H1 (cell line): ENCODE data around the gene ROR1. TPM values are rescaled to one million over a fixed set of nuclear protein-coding genes. Genes with fewer than 3 reads are reported as not detected.

Source experiments
- CTCF ChIA-PET: fragments of 300-600 bp; sonication (Branson Sonifier 250); formaldehyde crosslinking; loops from one replicate; lab custom pipeline; 2021; ENCODE audit not compliant: partially characterized antibody; lab: Charles Lee
- POLR2A ChIA-PET: fragments of 300-600 bp; sonication (Branson Sonifier 250); formaldehyde crosslinking; loops from one replicate; lab custom pipeline; 2021; ENCODE audit warnings: inconsistent platforms; ENCODE audit not compliant: partially characterized antibody; lab: Charles Lee
- DNase-seq, 2 experiments: peaks; one replicate each; pipeline versions ENCODE4 v3.0.0 to v3.0.0-alpha.2; 2010 to 2022; ENCODE audit warnings: low spot score in 2 of 2, low read depth in 1 of 2, mixed read lengths in 1 of 2
- FAIRE-seq: peaks from 2 replicates; lab custom pipeline; 2011; peaks lifted over from hg19 to GRCh38; lab: Jason Lieb, UNC
- H2AFZ ChIP-seq: 2 replicates; pipeline ENCODE4 v1.8.1; 2012; ENCODE audit warnings: low read length, inconsistent platforms
- H2AK5ac ChIP-seq: 2 replicates; pipeline ENCODE4 v1.6.1; 2013; ENCODE audit warnings: low read depth, low read length
- H2BK120ac ChIP-seq: replicated peaks from 2 replicates; pipeline ENCODE3; 2013; ENCODE audit warnings: low read depth, low read length, inconsistent platforms
- H2BK12ac ChIP-seq: 2 replicates; pipeline ENCODE4 v1.6.1; 2013; ENCODE audit warnings: low read depth, low read length
- H2BK15ac ChIP-seq: 2 replicates; pipeline ENCODE4 v1.6.1; 2013; ENCODE audit warnings: low read length
- H2BK20ac ChIP-seq: 2 replicates; pipeline ENCODE4 v1.6.1; 2013; ENCODE audit warnings: low read length
- H2BK5ac ChIP-seq: 2 replicates; pipeline ENCODE4 v1.6.1; 2013; ENCODE audit warnings: low read depth, low read length
- H3K14ac ChIP-seq: 2 replicates; pipeline ENCODE4 v1.6.1; 2013; ENCODE audit warnings: inconsistent platforms; ENCODE audit not compliant: insufficient read length
- H3K18ac ChIP-seq: 2 replicates; pipeline ENCODE4 v1.6.1; 2013; ENCODE audit warnings: low read length; ENCODE audit errors: extremely low read depth
- H3K23ac ChIP-seq: 2 replicates; pipeline ENCODE4 v1.6.1; 2013; ENCODE audit warnings: inconsistent platforms; ENCODE audit not compliant: insufficient read length
- H3K23me2 ChIP-seq: 2 replicates; pipeline ENCODE4 v1.6.1; 2013; ENCODE audit warnings: low read depth, low read length
- H3K27ac ChIP-seq: 2 replicates; pipeline ENCODE4 v1.6.1; 2011; ENCODE audit warnings: low read depth, low read length, inconsistent platforms
- H3K27me3 ChIP-seq, 4 experiments: replicated peaks in 1 of 4; 1 replicate in 1 of 4; 2 replicates in 3 of 4; pipeline versions ENCODE4 v1.6.1 to v1.8.1; 2011 to 2013; ENCODE audit warnings: low read length in 3 of 4, mild to moderate bottlenecking in 3 of 4, inconsistent platforms in 2 of 4, mixed read lengths in 2 of 4, moderate library complexity in 1 of 4; ENCODE audit not compliant: control insufficient read depth in 3 of 4, insufficient read depth in 3 of 4; ENCODE audit errors: extremely low read depth in 1 of 4
- H3K36me3 ChIP-seq, 4 experiments: 2 replicates each; pipeline versions ENCODE4 v1.6.1 to v1.8.1; 2011 to 2013; ENCODE audit warnings: mild to moderate bottlenecking in 4 of 4, low read length in 3 of 4, moderate library complexity in 2 of 4, control low read depth in 1 of 4, inconsistent platforms in 1 of 4; ENCODE audit not compliant: insufficient read depth in 4 of 4, control insufficient read depth in 2 of 4
- H3K4ac ChIP-seq: replicated peaks from 2 replicates; pipeline ENCODE3; 2013; ENCODE audit warnings: low read length, low read depth, mixed read lengths, inconsistent platforms; ENCODE audit not compliant: insufficient read length
- H3K4me1 ChIP-seq, 4 experiments: replicated peaks in 1 of 4; 1 replicate in 1 of 4; 2 replicates in 3 of 4; pipeline versions ENCODE4 v1.6.1 to v1.8.1; 2011 to 2013; ENCODE audit warnings: low read length in 3 of 4, inconsistent platforms in 2 of 4, mixed read lengths in 1 of 4; ENCODE audit not compliant: insufficient read depth in 4 of 4, control insufficient read depth in 3 of 4
- H3K4me2 ChIP-seq, 2 experiments: 2 replicates each; pipeline versions ENCODE4 v1.6.1 to v1.8.1; 2011 to 2013; ENCODE audit warnings: low read depth in 2 of 2, low read length in 2 of 2, control low read depth in 1 of 2, inconsistent platforms in 1 of 2, mild to moderate bottlenecking in 1 of 2; ENCODE audit not compliant: insufficient read depth in 1 of 2
- H3K4me3 ChIP-seq, 4 experiments: fragments of 200-600, 300-600 bp in 1 of 4; sonication (generic), shearing (Covaris generic), sonication (Bioruptor Twin) in 1 of 4; 2 replicates each; pipeline versions ENCODE4 v1.5.1 to v1.8.1; 2011 to 2016; ENCODE audit warnings: low read length in 4 of 4, low read depth in 3 of 4, control low read depth in 2 of 4, inconsistent platforms in 2 of 4, mild to moderate bottlenecking in 2 of 4, mixed read lengths in 1 of 4, moderate library complexity in 1 of 4; ENCODE audit not compliant: insufficient read depth in 2 of 4; ENCODE audit errors: extremely low read depth in 1 of 4
- H3K56ac ChIP-seq: replicated peaks from 2 replicates; pipeline ENCODE3; 2013; ENCODE audit warnings: low read depth, mild to moderate bottlenecking, mixed read lengths, low read length, inconsistent platforms; ENCODE audit not compliant: insufficient read length
- H3K79me1 ChIP-seq: 2 replicates; pipeline ENCODE4 v1.6.1; 2013; ENCODE audit warnings: low read depth, low read length, control low read depth
- H3K79me2 ChIP-seq, 2 experiments: 2 replicates each; pipeline versions ENCODE4 v1.6.1 to v1.8.1; 2012 to 2013; ENCODE audit warnings: low read length in 2 of 2, mild to moderate bottlenecking in 2 of 2, inconsistent platforms in 1 of 2; ENCODE audit not compliant: insufficient read depth in 2 of 2, control insufficient read depth in 1 of 2
- H3K9ac ChIP-seq, 4 experiments: replicated peaks in 1 of 4; 1 replicate in 1 of 4; 2 replicates in 3 of 4; pipeline versions ENCODE4 v1.6.1 to v1.8.1; 2011 to 2013; ENCODE audit warnings: low read depth in 3 of 4, low read length in 3 of 4, control low read depth in 2 of 4, mild to moderate bottlenecking in 2 of 4, moderate library complexity in 2 of 4, inconsistent platforms in 1 of 4; ENCODE audit errors: extremely low read depth in 1 of 4
- H3K9me3 ChIP-seq, 2 experiments: 2 replicates each; pipeline versions ENCODE4 v1.6.1 to v1.8.1; 2012 to 2013; ENCODE audit warnings: mild to moderate bottlenecking in 2 of 2, moderate library complexity in 2 of 2, control low read depth in 1 of 2, inconsistent platforms in 1 of 2, low read depth in 1 of 2, low read length in 1 of 2, mixed read lengths in 1 of 2; ENCODE audit not compliant: insufficient read depth in 2 of 2
- H4K20me1 ChIP-seq, 2 experiments: replicated peaks in 1 of 2; 2 replicates each; pipeline versions ENCODE3 to v1.8.1; 2011 to 2013; ENCODE audit warnings: inconsistent platforms in 2 of 2, low read length in 2 of 2, mild to moderate bottlenecking in 1 of 2; ENCODE audit not compliant: insufficient read depth in 2 of 2, control insufficient read depth in 1 of 2
- H4K5ac ChIP-seq: 2 replicates; pipeline ENCODE4 v1.6.1; 2013; ENCODE audit warnings: low read length, low read depth, mixed read lengths, inconsistent platforms; ENCODE audit not compliant: insufficient read length
- H4K8ac ChIP-seq: 2 replicates; pipeline ENCODE4 v1.8.0; 2013; ENCODE audit warnings: mild to moderate bottlenecking, moderate library complexity, low read length, inconsistent platforms; ENCODE audit not compliant: insufficient read depth; ENCODE audit errors: extremely low read depth
- H4K91ac ChIP-seq: replicated peaks from 2 replicates; pipeline ENCODE3; 2013; ENCODE audit warnings: low read length, mixed read lengths, inconsistent platforms; ENCODE audit not compliant: insufficient read length
- CEBPB ChIP-seq: IDR thresholded peaks from 2 replicates; pipeline ENCODE4 v1.6.1; 2012; ENCODE audit warnings: low read depth, low read length
- CTBP2 ChIP-seq: IDR thresholded peaks from 2 replicates; pipeline ENCODE4 v1.7.0; 2011; ENCODE audit warnings: borderline replicate concordance, mild to moderate bottlenecking, moderate library complexity, mixed read lengths, low read length; ENCODE audit not compliant: insufficient read depth, insufficient read length
- EGR1 ChIP-seq: IDR thresholded peaks from 2 replicates; pipeline ENCODE4 v1.6.1; 2011; ENCODE audit warnings: low read depth, low read length, borderline replicate concordance
- FOSL1 ChIP-seq: IDR thresholded peaks from 2 replicates; pipeline ENCODE4 v1.6.1; 2011; ENCODE audit warnings: mild to moderate bottlenecking, low read depth, low read length, moderate library complexity; ENCODE audit not compliant: insufficient read depth
- HDAC2 ChIP-seq, 2 experiments: fragments of 300-600 bp in 1 of 2; sonication (generic) in 1 of 2; IDR thresholded peaks; 2 replicates each; pipeline ENCODE4 v1.6.1; 2011 to 2012; ENCODE audit warnings: low read depth in 2 of 2, low read length in 2 of 2, mild to moderate bottlenecking in 2 of 2, moderate library complexity in 2 of 2, borderline replicate concordance in 1 of 2, inconsistent platforms in 1 of 2
- JUN ChIP-seq: IDR thresholded peaks from 2 replicates; pipeline ENCODE4 v1.6.1; 2011; ENCODE audit warnings: low read depth, mild to moderate bottlenecking, improper control_type of control experiment, low read length
- NANOG ChIP-seq: IDR thresholded peaks from 2 replicates; pipeline ENCODE4 v1.6.1; 2011; ENCODE audit warnings: low read length, low read depth, mild to moderate bottlenecking, inconsistent platforms; ENCODE audit not compliant: insufficient read depth, poor library complexity, severe bottlenecking
- POLR2AphosphoS5 ChIP-seq: IDR thresholded peaks from 2 replicates; pipeline ENCODE4 v1.6.1; 2011; ENCODE audit warnings: low read depth, low read length
- POU5F1 ChIP-seq: IDR thresholded peaks from 2 replicates; pipeline ENCODE4 v1.6.1; 2011; ENCODE audit warnings: low read depth, mild to moderate bottlenecking, low read length, moderate library complexity
- SAP30 ChIP-seq: fragments of 300-600 bp; sonication (generic); IDR thresholded peaks from 2 replicates; pipeline ENCODE4 v1.7.1; 2012; ENCODE audit warnings: low read length, moderate library complexity, mild to moderate bottlenecking, inconsistent platforms; ENCODE audit not compliant: insufficient read depth, insufficient replicate concordance
- SIN3A ChIP-seq, 2 experiments: IDR thresholded peaks in 1 of 2; conservative IDR thresholded peaks in 1 of 2; 2 replicates each; pipeline ENCODE4 v1.6.1; 2011 to 2012; ENCODE audit warnings: low read length in 2 of 2, improper control_type of control experiment in 1 of 2, low read depth in 1 of 2, mild to moderate bottlenecking in 1 of 2
- SP4 ChIP-seq: IDR thresholded peaks from 2 replicates; pipeline ENCODE4 v1.6.1; 2012; ENCODE audit warnings: low read length, inconsistent platforms
- TAF7 ChIP-seq: optimal IDR thresholded peaks from 2 replicates; pipeline ENCODE3; 2011; ENCODE audit warnings: low read depth, mild to moderate bottlenecking, inconsistent platforms, low read length, moderate library complexity, borderline replicate concordance
- TEAD4 ChIP-seq: IDR thresholded peaks from 2 replicates; pipeline ENCODE4 v1.6.1; 2012; ENCODE audit warnings: low read depth, low read length, inconsistent platforms, mixed read lengths
- WGBS, 2 experiments: shearing (Covaris generic) in 1 of 2; methylation state at CpG; one replicate each; pipeline versions ENCODE4 v1.1.6 to v1.1.7; 2013 to 2015; ENCODE audit warnings: low lambda C conversion rate in 2 of 2, mixed read lengths in 2 of 2, inconsistent platforms in 1 of 2, low coverage in 1 of 2, missing lambda C conversion rate in 1 of 2; ENCODE audit not compliant: insufficient replicate concordance in 2 of 2, insufficient coverage in 1 of 2, insufficient read length in 1 of 2; ENCODE audit errors: extremely low coverage in 1 of 2, missing lambda C conversion rate in 1 of 2; 5-methylcytosine and 5-hydroxymethylcytosine counted together
- polyA plus RNA-seq, 7 experiments: library from polyadenylated mRNA; depleted of rRNA in 3 of 7; stranded (reverse) in 5 of 7; unstranded in 2 of 7; fragments of >200 nt in 5 of 7; fragments of 200-250 nt in 2 of 7; gene quantifications; 1 replicate in 5 of 7; 2 replicates in 1 of 7; 4 replicates in 1 of 7; pipeline versions ENCODE4 v1.2.1 to v1.2.3, GENCODE V29; 2011 to 2013; ENCODE audit warnings: missing spikeins in 2 of 7, mixed read lengths in 2 of 7
- total RNA-seq: library from RNA; stranded (reverse); fragmentation: NEBNext Ultra II Directional; extraction: Animal tissue kit (Norgen Biotek cat#: 25700); gene quantifications from 2 replicates; pipeline ENCODE4 v1.2.1, GENCODE V29; 2021

The ROR1 gene
- total and polyA plus RNA-seq, 2 of the 8 experiments (the other 6 are each of a cell fraction or from before 2014, with no cell fraction given): 33.6 to 73.6 TPM

- FAIRE-seq (no peak), DNase-seq (no peak)
- WGBS, 2 experiments: 88% methylated on average over 2 of the region's 2 CpGs; no CpG with 5 or more reads in 1 of the 2 experiments
- Histone ChIP-seq H3K23me2 (no peaks in the 10 kb centered on the region), H3K36me3 (no peaks in the 10 kb centered on the region; a peak in 1 of 8 replicates), H2BK15ac (no peak overlapping the region), H4K20me1 (peaks cover 8 to 12% of the 10 kb centered on the region in 2 experiments), H4K8ac (no peak overlapping the region), H2BK120ac (no peak overlapping the region), H3K4me3 (no peak overlapping the region), H3K23ac (no peak overlapping the region), H3K18ac (no peak overlapping the region), H3K4me2 (no peak overlapping the region), H4K5ac (no peak overlapping the region), H2BK5ac (no peak overlapping the region), H3K27me3 (no peaks in the 10 kb centered on the region), H3K4me1 (peaks cover 1 to 21% (median 11%) of the 10 kb centered on the region in 4 experiments; a peak in 5 of 7 replicates), H3K14ac (no peak overlapping the region), H2BK20ac (no peak overlapping the region), H3K27ac (no peak overlapping the region), H3K79me1 (peaks cover 24% of the 10 kb centered on the region), H3K9ac (no peak overlapping the region), H3K79me2 (peaks cover 2 to 100% of the 10 kb centered on the region in 2 experiments), H3K56ac (no peak overlapping the region), H3K9me3 (no peaks in the 10 kb centered on the region; a peak in 1 of 4 replicates), H2BK12ac (no peak overlapping the region), H4K91ac (no peak overlapping the region), H2AFZ (no peak overlapping the region), H3K4ac (no peak overlapping the region), H2AK5ac (no peak overlapping the region)
- ChIA-PET POLR2A (no interaction called here), CTCF (interaction anchor here (1.1 to 9.4 kb wide), 5 partner anchors 11 to 30 kb away, joined by 3 to 69 read pairs (median 4); no protein-coding TSS in a partner anchor)
- TF ChIP-seq POU5F1: no peak
- TF ChIP-seq SAP30: no peak
- no peak for TF ChIP-seq FOSL1
- no peak for TF ChIP-seq TEAD4
- no peak for TF ChIP-seq SP4
- TF ChIP-seq JUN: no peak
- no peak for TF ChIP-seq CEBPB
- no peak for TF ChIP-seq TAF7
- no peak for TF ChIP-seq HDAC2 (IDR thresholded peaks at IDR 0.05; ENCODE audit: borderline replicate concordance in 1 of 2, low read depth in 2 of 2, low read length in 2 of 2)
- no peak for TF ChIP-seq NANOG
- no peak for TF ChIP-seq CTBP2
- TF ChIP-seq EGR1: no peak
- TF ChIP-seq POLR2AphosphoS5: no peak
- no peak for TF ChIP-seq SIN3A (conservative IDR thresholded peaks at IDR 0.05 in 1 of 2, IDR thresholded peaks at IDR 0.05 in 1 of 2; ENCODE audit: low read depth in 1 of 2, low read length in 2 of 2)
Observed at GRCh38 chr1:63887809-63888208, 114.0 kb downstream of the ROR1 start.
